GDM1 (cell line): Measurements from ENCODE around the gene AP1S1.
"Not testable (repeated sequence)": the region's sequence is repeated elsewhere in the genome, so short reads cannot be mapped to it uniquely, and the experiment has no call there.

Experiments
- DNase-seq: peaks from one replicate; lab custom pipeline; 2025; lab: John Stamatoyannopoulos, UW

Gene AP1S1

GRCh38 chr7:101125989-101126650, 28.2 kb upstream of the AP1S1 start:
- DNase-seq, result no peak

DNA sequence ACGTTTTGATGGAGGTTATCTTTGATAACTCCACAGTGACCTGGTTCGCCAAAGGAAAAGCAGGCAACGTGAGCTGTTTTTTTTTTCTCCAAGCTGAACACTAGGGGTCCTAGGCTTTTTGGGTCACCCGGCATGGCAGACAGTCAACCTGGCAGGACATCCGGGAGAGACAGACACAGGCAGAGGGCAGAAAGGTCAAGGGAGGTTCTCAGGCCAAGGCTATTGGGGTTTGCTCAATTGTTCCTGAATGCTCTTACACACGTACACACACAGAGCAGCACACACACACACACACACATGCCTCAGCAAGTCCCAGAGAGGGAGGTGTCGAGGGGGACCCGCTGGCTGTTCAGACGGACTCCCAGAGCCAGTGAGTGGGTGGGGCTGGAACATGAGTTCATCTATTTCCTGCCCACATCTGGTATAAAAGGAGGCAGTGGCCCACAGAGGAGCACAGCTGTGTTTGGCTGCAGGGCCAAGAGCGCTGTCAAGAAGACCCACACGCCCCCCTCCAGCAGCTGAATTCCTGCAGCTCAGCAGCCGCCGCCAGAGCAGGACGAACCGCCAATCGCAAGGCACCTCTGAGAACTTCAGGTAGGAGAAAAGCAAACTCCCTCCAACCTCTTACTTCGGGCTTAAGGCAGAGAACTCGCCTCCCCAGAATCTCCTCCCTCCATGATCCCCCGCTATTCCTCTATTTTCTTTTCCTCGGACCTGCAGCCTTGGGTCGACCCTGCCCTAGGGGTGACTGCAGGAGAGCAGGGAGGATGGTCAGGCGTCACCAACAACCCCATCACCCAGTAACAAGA, 27.4 kb upstream of the AP1S1 start, which contains the start of gene SERPINE1:
Gene SERPINE1 (plus strand): TSS at position 454 of the 809 bp plus-strand sequence. CDS start 1,290 bp downstream, outside the sequence.
- peak; percentile 77 for DNase-seq

GRCh38 chr7:101127460-101128039, 26.7 kb upstream of the AP1S1 start:
- DNase-seq, result no peak

DNA sequence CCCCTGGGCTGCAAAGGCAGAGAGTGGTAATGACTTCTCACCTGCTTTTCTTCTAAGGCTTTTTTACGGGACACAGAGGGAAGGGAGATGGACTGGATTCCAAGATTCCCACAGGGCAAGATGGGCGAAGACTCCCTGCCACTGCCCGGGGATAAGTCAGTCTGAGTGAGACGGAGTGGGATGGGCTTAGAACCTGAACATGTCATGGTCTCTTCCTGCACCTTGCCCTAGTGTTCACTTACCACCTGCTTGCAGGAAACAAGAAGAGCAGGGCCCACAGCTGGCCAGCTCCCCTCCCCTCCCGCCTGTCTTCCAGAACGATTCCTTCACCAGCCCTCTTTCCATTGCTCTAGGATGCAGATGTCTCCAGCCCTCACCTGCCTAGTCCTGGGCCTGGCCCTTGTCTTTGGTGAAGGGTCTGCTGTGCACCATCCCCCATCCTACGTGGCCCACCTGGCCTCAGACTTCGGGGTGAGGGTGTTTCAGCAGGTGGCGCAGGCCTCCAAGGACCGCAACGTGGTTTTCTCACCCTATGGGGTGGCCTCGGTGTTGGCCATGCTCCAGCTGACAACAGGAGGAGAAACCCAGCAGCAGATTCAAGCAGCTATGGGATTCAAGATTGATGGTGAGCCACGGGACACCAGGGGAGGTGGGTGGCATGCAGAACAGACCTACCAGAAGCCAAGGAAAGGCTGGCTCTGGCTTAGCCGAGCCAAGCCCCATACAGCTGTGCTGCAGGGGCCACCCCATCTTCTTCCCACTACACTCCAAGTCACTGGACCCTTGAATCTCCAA, 26.0 kb upstream of the AP1S1 start:
- DNase-seq, result no peak

- DNase-seq, result no peak
Observed at GRCh38 chr7:101129603-101130117, 24.6 kb upstream of the AP1S1 start.

- not testable (repeated sequence) for DNase-seq
Observed at GRCh38 chr7:101132626-101133600, 21.4 kb upstream of the AP1S1 start.

- no peak for DNase-seq
Observed at GRCh38 chr7:101133621-101134398, 20.5 kb upstream of the AP1S1 start.

GRCh38 chr7:101134399-101134980, 19.8 kb upstream of the AP1S1 start:
- DNase-seq, result no peak

DNA sequence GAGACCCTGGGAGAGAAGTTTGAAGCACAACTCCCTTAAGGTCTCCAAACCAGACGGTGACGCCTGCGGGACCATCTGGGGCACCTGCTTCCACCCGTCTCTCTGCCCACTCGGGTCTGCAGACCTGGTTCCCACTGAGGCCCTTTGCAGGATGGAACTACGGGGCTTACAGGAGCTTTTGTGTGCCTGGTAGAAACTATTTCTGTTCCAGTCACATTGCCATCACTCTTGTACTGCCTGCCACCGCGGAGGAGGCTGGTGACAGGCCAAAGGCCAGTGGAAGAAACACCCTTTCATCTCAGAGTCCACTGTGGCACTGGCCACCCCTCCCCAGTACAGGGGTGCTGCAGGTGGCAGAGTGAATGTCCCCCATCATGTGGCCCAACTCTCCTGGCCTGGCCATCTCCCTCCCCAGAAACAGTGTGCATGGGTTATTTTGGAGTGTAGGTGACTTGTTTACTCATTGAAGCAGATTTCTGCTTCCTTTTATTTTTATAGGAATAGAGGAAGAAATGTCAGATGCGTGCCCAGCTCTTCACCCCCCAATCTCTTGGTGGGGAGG, 16.5 kb upstream of the AP1S1 start:
- no peak for DNase-seq

- peak; percentile 78 for DNase-seq
Observed at GRCh38 chr7:101138213-101138870, 15.9 kb upstream of the AP1S1 start.

DNA sequence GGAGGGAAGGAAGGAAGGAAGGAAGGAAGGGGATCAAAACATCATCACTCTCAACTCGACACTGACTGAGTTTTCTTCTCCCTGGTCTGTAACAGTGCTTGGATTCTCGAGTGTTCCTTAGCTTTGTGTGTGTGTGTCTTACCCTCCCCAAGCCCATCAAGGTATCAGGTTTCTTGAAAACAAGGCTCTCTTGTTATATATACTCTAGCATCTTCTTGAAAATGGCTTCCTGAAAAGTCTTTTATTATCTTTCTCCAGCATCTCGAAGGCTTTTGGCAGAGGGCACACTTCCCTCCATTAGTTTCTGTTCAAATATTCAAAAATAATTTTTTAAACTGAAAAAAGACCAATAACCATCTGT, 14.0 kb upstream of the AP1S1 start:
- DNase-seq, result no peak

- DNase-seq, result no peak
Observed at GRCh38 chr7:101140746-101141382, 13.4 kb upstream of the AP1S1 start.

DNA sequence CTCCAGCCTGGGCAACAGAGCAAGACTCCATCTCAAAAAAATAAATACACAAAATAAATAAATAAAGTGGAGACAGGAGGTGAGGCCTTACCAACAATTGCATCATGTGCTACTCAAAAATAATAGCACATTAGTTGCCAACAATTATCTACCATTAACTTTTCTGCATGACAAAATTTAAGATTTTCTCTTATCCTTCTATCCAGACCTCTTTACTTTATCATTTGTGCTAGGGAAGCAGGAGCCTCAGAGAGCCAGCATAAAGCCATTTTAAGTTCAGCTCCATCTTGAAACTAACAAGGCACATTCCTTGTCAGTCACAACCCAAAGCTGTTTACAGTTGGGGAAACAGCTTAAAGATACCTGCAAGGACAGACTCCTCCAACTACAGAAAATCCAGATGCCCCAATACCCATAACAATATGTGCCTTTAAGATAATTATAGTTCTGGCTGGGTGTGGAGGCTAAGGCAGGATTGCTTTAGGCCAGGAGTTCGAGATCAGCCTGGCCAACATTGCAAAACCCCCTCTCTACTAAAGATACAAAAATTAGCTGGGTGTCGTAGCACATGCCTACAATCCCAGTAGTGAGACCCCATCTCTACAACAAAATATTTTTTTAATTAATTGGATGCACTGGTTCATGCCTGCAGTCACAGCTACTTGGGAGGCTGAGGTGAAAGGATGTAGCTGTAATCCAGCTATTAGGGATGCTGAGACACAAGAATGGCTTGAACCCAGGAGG, 2.2 kb upstream of the AP1S1 start:
- DNase-seq, result no peak

DNA sequence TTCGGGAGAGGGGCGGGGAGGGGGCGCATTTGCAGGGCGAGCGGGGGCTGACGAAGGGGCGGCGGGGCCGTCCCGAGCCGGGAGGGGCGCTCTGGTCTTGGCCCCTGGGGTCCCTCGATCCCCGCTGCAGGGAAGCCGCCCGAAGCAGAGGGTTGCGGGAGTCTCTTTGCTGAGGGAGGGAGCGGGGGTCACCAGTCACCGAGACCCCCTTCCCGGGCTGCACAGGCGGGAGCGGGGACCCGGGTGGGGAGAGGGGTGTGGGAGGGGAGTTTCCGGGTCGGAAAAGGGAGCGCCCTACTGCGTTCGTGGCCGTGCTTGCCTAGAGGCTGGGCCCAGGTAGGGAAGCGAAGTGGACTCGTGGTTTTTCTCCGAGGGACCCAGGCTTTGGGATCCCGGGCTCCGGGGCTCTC, 422 bp downstream of the AP1S1 start:
- DNase-seq, result no peak

DNA sequence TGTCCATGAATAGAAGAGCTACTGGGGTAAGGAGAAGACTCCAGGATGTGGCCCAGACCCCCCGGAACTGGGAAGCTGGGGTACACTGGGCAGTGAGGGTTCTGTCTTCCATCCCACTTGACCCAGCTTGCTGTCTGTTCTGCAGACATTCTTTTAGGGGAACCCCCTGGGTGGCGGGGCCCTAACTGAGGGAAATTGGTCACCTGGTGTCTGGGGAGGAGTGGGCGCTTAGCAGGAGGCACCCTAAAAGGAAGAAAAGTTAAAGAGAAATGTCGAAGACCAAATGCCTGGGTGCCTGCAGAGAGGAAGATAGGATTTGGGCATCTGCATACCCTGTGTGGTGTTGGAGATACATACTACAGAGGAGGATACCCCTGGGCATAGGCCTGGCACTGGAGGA, 1.0 kb downstream of the AP1S1 start:
- DNase-seq, result no peak

GRCh38 chr7:101156277-101156676, 2.0 kb downstream of the AP1S1 start:
- no peak for DNase-seq

DNA sequence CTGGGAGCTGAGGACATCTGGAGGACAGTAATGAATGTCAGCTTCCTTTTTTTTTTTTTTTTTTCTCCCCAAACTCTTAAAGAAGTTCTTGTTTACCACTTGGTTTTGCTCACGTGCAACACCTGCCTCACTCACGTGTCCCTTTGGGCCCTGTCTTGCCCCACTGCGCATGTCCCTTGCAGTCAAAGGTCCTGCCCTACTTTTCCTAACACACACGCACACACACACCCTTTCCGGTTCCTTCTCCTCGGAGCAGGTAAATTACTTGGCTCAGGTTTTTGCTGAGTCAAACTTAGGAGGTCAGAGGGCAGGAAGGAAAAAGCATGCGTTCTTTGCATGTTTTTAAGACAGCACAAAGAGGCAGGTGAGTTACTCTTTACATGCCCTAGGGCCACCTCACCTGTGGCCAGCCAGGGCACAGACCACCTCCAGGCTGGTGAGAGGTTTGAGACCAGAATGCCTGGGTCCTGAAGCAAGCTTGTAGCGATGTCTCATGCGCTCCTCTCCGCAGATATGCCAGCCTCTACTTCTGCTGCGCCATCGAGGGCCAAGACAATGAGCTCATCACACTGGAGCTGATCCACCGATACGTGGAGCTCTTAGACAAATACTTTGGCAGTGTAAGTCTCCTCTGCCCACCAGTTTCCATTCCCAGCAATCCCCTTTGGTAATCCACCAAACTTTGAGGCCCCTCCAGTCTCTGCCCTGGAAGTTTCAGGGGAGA, 2.8 kb downstream of the AP1S1 start:
- DNase-seq, result no peak
